ENCODE results near the gene RCBTB1.
A peak's percentile ranks its signal among the peaks of the same experiment; 100 is the strongest.

The RCBTB1 gene

DNA sequence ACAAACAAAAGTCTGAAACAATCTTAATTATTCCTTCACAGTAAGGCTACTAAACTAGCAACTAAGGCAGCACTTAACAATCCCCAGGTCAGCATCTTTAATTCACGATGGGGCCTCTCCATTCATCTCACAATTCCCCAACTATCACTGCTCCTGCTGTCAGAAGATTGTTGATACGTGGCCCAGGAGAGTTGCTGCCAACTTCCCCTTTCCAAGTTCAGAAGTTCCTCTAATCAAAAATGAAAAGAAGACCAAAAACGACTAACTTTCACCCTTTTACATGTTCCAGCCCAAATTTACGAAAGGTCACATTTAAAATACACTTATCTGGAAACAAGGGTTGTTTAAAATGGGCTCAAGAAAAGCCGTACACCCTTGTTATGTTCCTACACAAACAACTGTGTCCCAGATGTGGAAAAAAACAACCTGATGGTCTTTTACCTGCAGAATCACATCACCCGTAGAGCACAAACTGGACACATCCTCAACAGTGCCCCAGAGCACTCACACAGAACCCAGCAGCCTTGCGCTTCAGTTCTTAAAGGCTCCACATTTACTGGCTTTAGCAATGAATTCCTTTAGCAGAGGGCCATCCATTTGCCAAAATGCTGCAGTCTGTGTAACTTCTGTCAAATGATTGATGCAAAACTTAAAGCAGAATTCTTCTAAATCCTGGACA is 51.6 kb downstream of the RCBTB1 start:
- no peak overlapping the region for H3K4me3 ChIP-seq (replicated peaks in 1 of 2; ENCODE audit: low read depth in 2 of 2, low read length in 2 of 2)
- no peak for TF ChIP-seq CTCF (IDR thresholded peaks at IDR 0.05; ENCODE audit: low read depth, low read length)
- DNase-seq (ENCODE audit: low read depth in 2 of 2), result no peak

GRCh38 chr13:49533011-49533410 is 52.3 kb downstream of the RCBTB1 start:
- no peak overlapping the region for H3K4me3 ChIP-seq (replicated peaks in 1 of 2; ENCODE audit: low read depth in 2 of 2, low read length in 2 of 2)
- no peak for TF ChIP-seq CTCF (IDR thresholded peaks at IDR 0.05; ENCODE audit: low read depth, low read length)

GRCh38 chr13:49532593-49532992 is 52.8 kb downstream of the RCBTB1 start:
- no peak for TF ChIP-seq CTCF (IDR thresholded peaks at IDR 0.05; ENCODE audit: low read depth, low read length)
- DNase-seq (ENCODE audit: low read depth in 2 of 2), result no peak
- no peak overlapping the region for H3K4me3 ChIP-seq (replicated peaks in 1 of 2; ENCODE audit: low read depth in 2 of 2, low read length in 2 of 2)

More at GRCh38 chr13:49533011-49533410, 52.3 kb downstream of the RCBTB1 start:
- no peak for DNase-seq (ENCODE audit: low read depth in 2 of 2)

DNA sequence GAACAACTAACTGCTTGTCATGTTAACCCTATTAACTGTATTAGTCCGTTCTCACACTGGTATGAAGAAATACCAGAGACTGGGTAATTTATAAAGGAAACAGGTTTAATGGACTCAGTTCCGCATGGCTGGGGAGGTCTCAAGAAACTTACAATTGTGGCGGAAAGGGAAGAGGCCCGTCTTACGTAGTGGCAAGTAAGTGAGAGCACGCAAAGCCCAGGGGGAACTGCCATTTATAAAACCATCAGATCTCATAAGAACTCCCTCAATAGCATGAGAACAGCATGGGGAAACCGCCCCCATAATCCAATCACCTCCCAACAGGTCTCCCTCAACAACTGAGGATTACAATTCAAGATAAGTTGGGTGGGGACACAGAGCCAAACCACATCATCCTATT is 54.9 kb downstream of the RCBTB1 start:
- TF ChIP-seq CTCF (IDR thresholded peaks at IDR 0.05; ENCODE audit: low read depth, low read length), result no peak
- DNase-seq (ENCODE audit: low read depth in 2 of 2), result no peak
- no peak overlapping the region for H3K4me3 ChIP-seq (replicated peaks in 1 of 2; ENCODE audit: low read depth in 2 of 2, low read length in 2 of 2)

- no peak overlapping the region for H3K4me3 ChIP-seq (replicated peaks in 1 of 2; ENCODE audit: low read depth in 2 of 2, low read length in 2 of 2)
- no peak for DNase-seq (ENCODE audit: low read depth in 2 of 2)
- no peak for TF ChIP-seq CTCF (IDR thresholded peaks at IDR 0.05; ENCODE audit: low read depth, low read length)
Measured at GRCh38 chr13:49528161-49528560, 57.2 kb downstream of the RCBTB1 start.

DNA sequence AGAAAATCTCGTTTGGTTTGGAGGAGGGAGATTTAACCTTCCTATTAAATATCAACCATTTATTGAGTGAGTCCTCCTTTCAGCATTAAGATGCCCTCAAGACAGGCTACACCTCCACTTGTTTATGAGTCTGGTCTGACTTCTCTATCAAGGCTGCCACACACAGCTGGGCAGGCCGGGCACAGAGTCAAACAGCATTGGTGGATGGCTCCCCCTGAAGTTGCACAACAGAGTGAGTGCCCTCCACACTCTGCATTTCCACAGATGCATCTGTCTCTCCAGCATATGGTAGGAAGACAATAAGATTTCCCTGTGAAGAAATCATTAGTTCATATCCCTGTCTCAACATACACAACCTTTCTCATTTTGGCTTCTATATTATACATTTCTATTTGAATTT is 58.2 kb downstream of the RCBTB1 start:
- no peak for TF ChIP-seq CTCF (IDR thresholded peaks at IDR 0.05; ENCODE audit: low read depth, low read length)
- peak in 1 of 2 donors; percentile 3 for DNase-seq (ENCODE audit: low read depth in 2 of 2)
- H3K4me3 ChIP-seq (replicated peaks in 1 of 2; ENCODE audit: low read depth in 2 of 2, low read length in 2 of 2), result no peak overlapping the region
